Fibroblast of pulmonary artery (primary cell): ENCODE measurements around the gene COG7.

ENCODE experiments used
- DNase-seq: peaks from one replicate; pipeline ENCODE4 v3.0.0-alpha.2; 2010; ENCODE audit warnings: low read depth
- H3K4me3 ChIP-seq: replicated peaks from 2 replicates; pipeline ENCODE4 v1.5.1; 2011; ENCODE audit warnings: low read depth, mild to moderate bottlenecking, control low read depth, low read length, moderate library complexity
- TF ChIP-seq, protein P1 (sequence below): IDR thresholded peaks from 2 replicates; pipeline ENCODE4 v1.5.1; 2011; ENCODE audit warnings: mild to moderate bottlenecking, control low read depth, low read length, inconsistent platforms; ENCODE audit errors: missing control alignments

The COG7 gene

DNA sequence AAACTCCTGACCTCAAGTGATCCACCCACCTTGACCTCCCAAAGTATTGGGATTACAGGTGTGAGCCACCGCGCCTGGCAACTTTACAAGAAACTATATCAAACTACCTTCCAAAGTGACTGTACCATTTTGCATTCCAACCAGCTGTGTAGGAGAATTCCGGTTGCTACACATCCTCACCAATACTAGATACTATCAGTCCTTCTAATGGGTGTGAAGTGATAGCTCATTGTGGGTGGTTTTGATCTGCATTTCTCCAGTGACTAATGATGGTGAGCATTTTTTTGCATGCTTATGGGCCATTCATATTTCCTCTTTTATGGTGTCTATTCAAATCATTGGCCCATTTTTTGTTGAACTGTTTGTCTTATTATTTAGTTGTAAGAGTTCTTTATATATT, 113.2 kb downstream of the COG7 start:
- TF ChIP-seq, protein P1, sequence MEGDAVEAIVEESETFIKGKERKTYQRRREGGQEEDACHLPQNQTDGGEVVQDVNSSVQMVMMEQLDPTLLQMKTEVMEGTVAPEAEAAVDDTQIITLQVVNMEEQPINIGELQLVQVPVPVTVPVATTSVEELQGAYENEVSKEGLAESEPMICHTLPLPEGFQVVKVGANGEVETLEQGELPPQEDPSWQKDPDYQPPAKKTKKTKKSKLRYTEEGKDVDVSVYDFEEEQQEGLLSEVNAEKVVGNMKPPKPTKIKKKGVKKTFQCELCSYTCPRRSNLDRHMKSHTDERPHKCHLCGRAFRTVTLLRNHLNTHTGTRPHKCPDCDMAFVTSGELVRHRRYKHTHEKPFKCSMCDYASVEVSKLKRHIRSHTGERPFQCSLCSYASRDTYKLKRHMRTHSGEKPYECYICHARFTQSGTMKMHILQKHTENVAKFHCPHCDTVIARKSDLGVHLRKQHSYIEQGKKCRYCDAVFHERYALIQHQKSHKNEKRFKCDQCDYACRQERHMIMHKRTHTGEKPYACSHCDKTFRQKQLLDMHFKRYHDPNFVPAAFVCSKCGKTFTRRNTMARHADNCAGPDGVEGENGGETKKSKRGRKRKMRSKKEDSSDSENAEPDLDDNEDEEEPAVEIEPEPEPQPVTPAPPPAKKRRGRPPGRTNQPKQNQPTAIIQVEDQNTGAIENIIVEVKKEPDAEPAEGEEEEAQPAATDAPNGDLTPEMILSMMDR = no peak
- no peak for DNase-seq

More for the DNA sequence above, 113.2 kb downstream of the COG7 start:
- no peak overlapping the region for H3K4me3 ChIP-seq
